Measurements from ENCODE around the gene GNB1.

GNB1 gene

GRCh38 chr1:1922702-1922955, 31.7 kb upstream of the GNB1 start:
- no peak for FAIRE-seq

- FAIRE-seq: no peak
These were observed 31.2 kb upstream of the GNB1 start for GRCh38 chr1:1921901-1922701.

GRCh38 chr1:1921459-1921862, 30.6 kb upstream of the GNB1 start:
- no peak for FAIRE-seq

DNA sequence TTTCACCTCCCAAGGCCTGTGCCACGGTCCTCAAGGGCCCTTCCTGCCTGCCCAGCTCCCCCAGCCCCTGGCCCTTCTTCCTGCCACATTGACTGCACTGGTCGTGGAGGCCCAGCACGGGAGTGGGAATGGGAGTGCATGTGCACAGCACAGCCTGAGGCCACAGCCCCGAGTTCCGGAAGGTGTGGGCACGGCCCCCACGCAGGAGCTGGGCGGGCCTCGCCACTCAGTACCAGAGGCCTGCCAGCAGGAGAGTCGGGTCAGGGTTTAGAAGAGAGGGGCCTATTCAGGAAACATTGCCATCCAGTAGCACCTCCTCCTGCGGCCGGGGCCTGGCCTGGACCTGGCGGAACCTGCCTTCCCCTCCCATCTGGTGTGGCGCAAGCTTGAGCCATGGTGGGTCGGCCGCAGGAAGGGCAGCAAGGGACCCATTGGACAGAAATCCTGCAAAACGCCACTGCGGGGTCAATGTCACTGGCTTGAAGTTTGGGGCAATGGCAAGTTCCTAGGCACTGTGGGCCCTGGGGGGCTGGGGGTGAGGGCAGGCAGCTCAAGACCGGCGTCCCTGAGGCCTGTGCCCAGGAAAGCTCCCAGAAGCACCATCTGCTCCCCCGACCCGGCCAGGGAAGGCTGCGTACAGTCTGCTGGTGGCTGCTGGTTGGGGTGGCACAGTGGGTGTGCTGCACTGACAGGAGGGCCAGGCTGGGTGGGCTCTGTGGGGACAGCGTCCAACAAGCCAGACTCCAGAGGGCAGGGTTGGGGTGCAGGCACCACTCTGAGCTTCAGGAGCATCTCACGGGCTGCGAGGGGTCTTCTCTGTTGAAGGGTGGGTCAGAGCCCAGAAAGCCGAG, 29.9 kb upstream of the GNB1 start:
- FAIRE-seq: no peak

- no peak for FAIRE-seq
These were observed 29.2 kb upstream of the GNB1 start for GRCh38 chr1:1920057-1920607.

GRCh38 chr1:1919304-1920056, 28.6 kb upstream of the GNB1 start:
- no peak for FAIRE-seq

DNA sequence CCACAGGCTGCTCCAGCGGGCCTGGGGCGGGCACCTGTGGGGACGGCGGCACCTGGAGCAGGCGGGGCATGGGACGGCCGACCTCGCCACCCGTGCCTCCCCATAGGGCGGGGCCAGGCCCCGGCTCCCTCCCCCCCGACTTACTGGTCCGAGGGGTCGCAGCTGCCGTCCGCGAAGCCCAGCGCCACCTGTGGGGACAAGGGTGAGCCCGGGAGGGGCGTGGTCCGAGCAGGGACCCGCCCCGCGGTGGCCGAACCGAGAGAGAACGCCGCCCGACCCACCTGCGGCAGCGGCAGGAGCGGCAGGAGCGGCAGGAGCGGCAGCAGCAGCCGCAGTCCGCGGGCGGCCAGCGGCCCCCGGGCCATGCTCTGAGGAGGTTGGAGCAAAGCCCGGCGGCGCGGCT, 28.0 kb upstream of the GNB1 start, which contains the start of gene TMEM52:
TSS of gene TMEM52 (minus strand) at position 379 of the 403 bp plus-strand sequence. CDS start at position 365, 14 bp downstream.
- FAIRE-seq: no peak

GRCh38 chr1:1917995-1918900, 27.4 kb upstream of the GNB1 start:
- no peak for FAIRE-seq

DNA sequence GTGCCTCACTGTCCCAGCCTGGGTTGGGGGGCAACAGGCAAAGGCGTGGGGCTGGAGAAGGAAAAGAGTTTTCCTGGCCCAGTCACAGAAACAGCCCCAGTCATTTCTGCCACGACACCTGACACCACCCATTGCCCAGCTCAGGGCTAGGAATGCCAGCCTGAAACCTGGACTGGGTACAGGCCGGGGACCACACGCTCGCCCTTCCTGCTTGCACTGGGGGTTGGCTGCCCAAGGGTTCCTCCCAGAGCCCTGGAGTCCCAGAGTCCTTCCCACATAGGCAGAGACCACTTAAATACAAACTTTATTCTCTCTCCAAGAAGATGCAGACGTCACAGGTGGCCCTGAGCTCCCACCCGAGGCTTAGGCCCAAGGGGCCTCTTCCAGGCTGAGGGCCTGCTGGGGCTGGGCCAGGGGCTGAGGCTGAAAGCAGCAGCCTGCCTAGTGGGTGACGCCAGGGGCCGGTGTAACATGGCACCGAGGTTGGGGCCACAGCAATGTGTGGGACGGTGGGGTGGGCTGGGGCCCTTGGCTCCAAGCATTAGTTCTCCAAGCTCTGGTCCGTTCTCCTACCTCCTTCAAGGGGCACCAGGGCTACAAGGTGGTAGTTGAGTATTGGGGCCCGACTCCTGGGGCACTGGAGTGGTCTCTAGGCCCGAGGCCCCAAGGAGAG, 26.6 kb upstream of the GNB1 start:
- no peak for FAIRE-seq

- FAIRE-seq: no peak
These were observed 26.0 kb upstream of the GNB1 start for GRCh38 chr1:1916851-1917251.

GRCh38 chr1:1915911-1916840, 25.3 kb upstream of the GNB1 start:
- FAIRE-seq: no peak

DNA sequence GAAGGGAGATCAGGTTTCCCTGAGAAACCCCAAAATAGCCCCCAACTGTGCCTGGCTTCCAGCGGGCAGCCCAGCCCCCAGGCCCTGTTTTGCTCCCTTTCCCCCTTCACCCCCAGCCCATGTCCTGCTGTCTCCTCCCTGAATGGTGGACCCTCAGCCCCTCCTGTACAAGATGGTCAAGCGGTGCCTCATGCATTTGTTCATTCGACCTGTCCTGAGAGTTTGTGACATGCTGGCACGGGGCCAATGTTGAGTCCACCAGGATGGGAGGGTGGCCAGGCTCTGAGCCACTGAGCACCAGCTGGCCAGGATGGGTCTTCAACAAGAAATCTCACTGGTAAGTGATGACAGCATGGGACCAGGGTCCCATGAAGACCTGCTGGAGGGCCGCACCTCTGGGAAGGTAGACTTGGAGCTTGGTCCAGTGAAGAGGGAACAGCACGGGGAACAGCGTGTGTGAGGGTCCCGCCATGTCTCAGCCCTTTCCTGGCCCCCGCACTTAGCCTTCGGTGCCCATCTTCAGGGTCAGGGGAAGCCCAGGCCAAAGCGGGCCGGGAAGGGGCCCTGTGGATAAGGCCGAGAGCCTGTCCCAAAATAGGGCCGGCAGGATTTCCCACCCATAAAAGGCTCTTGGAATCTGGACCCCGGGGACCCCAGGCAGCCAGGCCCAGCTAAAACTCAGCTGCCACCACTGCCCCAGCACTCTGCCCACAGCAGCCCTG, 24.2 kb upstream of the GNB1 start, which contains the start of gene CALML6:
TSS of gene CALML6 (plus strand) at position 290 of the 722 bp plus-strand sequence. CDS start at position 311, 21 bp downstream.
- FAIRE-seq: no peak

GRCh38 chr1:1914101-1914970, 23.4 kb upstream of the GNB1 start:
- no peak for FAIRE-seq

DNA sequence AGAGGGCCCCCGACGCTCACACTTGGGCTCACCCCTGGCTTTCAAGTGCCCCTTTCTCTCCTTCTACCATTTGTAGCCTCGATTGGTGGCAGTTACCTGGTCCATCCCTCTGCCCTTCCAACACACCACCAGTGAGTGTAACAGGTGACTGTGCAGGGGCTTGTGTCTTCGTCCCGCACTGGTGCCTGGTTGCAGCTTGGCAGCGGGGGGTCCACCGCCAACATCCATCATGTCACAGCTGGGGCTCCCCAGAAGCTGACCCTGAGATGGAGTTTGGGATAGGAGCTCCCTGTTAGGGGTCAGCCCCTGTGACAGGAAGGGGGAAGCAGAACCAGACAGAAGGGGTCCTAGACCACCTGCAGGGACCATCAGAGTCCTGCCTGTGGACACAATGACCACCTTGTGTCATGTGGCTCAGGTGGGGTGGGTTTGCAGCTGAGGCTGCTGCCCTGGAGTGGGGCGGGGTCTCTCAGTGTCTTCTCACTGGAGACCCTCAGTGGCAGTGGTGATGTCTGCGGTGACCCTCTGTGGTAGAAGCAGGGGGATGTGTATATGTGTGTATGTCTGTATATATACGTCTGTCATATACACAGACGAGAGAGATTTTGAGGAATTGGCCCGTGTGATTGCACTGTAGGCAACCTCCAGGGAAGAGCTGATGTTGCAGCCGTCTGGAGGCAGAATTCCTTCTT, 20.6 kb upstream of the GNB1 start:
- no peak for FAIRE-seq

DNA sequence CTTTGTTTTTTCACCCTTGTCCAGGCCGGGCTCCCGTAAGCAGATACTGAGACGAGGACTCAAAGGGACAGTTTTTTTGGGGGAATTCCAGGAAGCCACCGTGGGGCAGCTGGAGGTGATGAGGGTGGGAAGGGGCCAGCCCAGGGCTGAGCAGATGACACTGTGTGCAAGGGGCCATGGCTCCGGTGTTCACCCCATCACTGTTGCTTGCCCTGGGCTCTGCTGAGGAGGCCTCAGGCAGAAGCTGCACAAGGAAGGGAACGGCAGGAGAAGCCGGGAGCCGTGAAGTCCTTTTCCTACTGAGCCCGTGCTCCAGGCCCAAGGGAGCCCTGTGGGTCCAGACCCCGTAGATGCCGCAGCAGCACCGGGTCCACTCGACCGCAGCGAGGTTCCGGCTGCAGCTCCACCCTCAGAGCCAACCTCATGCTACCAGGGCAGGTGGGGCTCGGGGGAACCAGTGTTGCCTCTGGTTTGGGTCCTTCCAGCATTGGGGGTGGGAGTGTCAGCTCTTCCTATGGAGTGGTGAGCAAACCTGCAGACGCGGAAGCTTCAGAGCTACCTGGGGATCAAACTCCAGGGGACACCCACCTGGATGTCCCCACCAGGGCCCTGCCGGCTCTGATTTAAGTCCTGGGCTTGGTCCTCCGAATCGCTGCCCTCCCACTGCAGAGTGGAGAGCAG, 19.9 kb upstream of the GNB1 start:
- FAIRE-seq: no peak

DNA sequence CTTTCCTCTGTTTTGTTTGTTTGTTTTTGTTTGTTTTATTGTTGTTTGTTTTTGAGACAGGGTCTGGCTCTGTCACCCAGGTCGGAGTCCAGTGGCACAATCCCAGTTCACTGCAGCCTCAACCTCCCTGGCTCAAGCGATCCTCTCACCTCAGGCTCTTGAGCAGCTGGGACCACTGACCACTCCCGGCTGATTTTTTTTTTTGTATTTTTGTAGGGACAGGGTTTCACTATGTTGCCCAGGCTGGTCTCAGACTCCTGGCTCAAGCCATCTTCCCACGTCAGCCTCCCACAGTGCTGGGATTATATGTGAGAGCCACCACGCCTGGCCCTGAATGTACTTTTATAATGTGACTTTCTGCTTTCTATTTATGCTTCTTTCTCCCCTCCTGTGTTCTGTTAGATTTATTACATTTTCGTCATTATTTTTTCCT, 19.2 kb upstream of the GNB1 start:
- no peak for FAIRE-seq

DNA sequence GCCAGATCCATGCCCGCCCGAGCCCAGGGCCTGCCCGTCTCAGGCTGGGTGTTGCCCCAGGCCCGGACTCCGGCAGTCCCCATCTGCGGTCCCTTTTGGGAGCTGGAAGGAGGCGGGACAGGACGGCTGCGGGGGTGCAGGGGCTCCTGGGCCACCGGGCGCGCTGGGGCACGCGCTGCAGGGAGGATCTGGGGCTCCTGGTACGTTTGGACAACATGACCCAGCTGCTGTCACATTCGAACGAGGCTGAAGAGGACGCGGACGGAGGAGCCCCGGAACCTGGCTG, 17.6 kb upstream of the GNB1 start:
- FAIRE-seq: no peak

Measured in A204.1 (cell line).